HepG2 (cell line): ENCODE data around the gene PPP1R15B. TPM values are rescaled to one million over a fixed set of nuclear protein-coding genes. Genes with fewer than 3 reads are reported as not detected.

ENCODE experiments used
- ATAC-seq: fragments of 200-7000 bp; cut with Tn5 transposase; 3 replicates; pipeline ENCODE4 v1.9.1; 2020; ENCODE audit warnings: mild to moderate bottlenecking, moderate library complexity
- BruUV-seq: library from RNA; stranded (reverse); fragments of 400-500 nt; replicated peaks from 2 replicates; lab custom pipeline; 2021; lab: Mats Ljungman, UMichigan
- CTCF ChIA-PET: fragments of 300-600 bp; formaldehyde crosslinking; extraction: SDS; loops from one replicate; lab custom pipeline; 2021; ENCODE audit warnings: low total read pairs, inconsistent platforms, low intra/inter-chr PET ratio; lab: Yijun Ruan, JAX
- POLR2A ChIA-PET: fragments of 350-600 bp; sonication (Branson Sonifier 250); formaldehyde crosslinking; loops from one replicate; lab custom pipeline; 2020; ENCODE audit warnings: antibody characterized with exemption, inconsistent platforms; lab: Yijun Ruan, JAX
- DNase-seq: peaks from one replicate; pipeline ENCODE4 v3.0.0-alpha.2; 2015; ENCODE audit warnings: low spot score
- FAIRE-seq: peaks from 3 replicates; lab custom pipeline; 2011; peaks lifted over from hg19 to GRCh38; lab: Jason Lieb, UNC
- H2AFZ ChIP-seq: one replicate; pipeline ENCODE4 v1.6.1; 2011; ENCODE audit warnings: low read length, inconsistent platforms
- H3K27ac ChIP-seq: fragments of 300-600 bp; 3 replicates; pipeline ENCODE4 v1.8.0; 2011; ENCODE audit warnings: mixed run types, mild to moderate bottlenecking, mixed read lengths, low read length, inconsistent platforms; ENCODE audit not compliant: insufficient read depth; ENCODE audit errors: extremely low read length
- H3K27me3 ChIP-seq, 2 experiments: fragments of 200-600 bp in 1 of 2; 2 replicates in 1 of 2; 3 replicates in 1 of 2; pipeline versions ENCODE4 v1.6.0 to v1.8.0; 2011; ENCODE audit warnings: low read length in 2 of 2, mild to moderate bottlenecking in 2 of 2, moderate library complexity in 2 of 2, inconsistent platforms in 1 of 2; ENCODE audit not compliant: insufficient read depth in 2 of 2, control insufficient read depth in 1 of 2
- H3K36me3 ChIP-seq, 2 experiments: fragments of 200-600 bp in 1 of 2; replicated peaks in 1 of 2; 2 replicates in 1 of 2; 3 replicates in 1 of 2; pipeline versions ENCODE4 v1.5.1 to v1.8.0; 2011; ENCODE audit warnings: low read length in 2 of 2, inconsistent platforms in 1 of 2; ENCODE audit not compliant: insufficient read depth in 2 of 2, control insufficient read depth in 1 of 2
- H3K4me1 ChIP-seq: 2 replicates; pipeline ENCODE4 v1.5.1; 2012; ENCODE audit warnings: low read length, inconsistent platforms; ENCODE audit not compliant: insufficient read depth
- H3K4me2 ChIP-seq: 2 replicates; pipeline ENCODE4 v1.6.0; 2011; ENCODE audit warnings: low read depth, low read length, inconsistent platforms
- H3K4me3 ChIP-seq, 3 experiments: fragments of 200-600 bp in 1 of 3; sonication (generic), shearing (Covaris generic) in 1 of 3; replicated peaks in 1 of 3; 2 replicates each; pipeline ENCODE4 v1.5.1; 2011 to 2016; ENCODE audit warnings: low read length in 3 of 3, inconsistent platforms in 2 of 3, low read depth in 2 of 3, mild to moderate bottlenecking in 2 of 3, control low read depth in 1 of 3, mixed read lengths in 1 of 3; ENCODE audit not compliant: insufficient read depth in 1 of 3
- H3K79me2 ChIP-seq: one replicate; pipeline ENCODE4 v1.6.1; 2011; ENCODE audit warnings: low read length, inconsistent platforms; ENCODE audit not compliant: insufficient read depth
- H3K9ac ChIP-seq: 2 replicates; pipeline ENCODE4 v1.6.0; 2011; ENCODE audit warnings: mild to moderate bottlenecking, low read depth, low read length, inconsistent platforms; ENCODE audit not compliant: insufficient read depth
- H3K9me3 ChIP-seq: 2 replicates; pipeline ENCODE4 v1.5.1; 2012; ENCODE audit warnings: mild to moderate bottlenecking, low read length
- H4K20me1 ChIP-seq: 2 replicates; pipeline ENCODE4 v1.6.0; 2011; ENCODE audit warnings: inconsistent platforms, mild to moderate bottlenecking, low read length, moderate library complexity; ENCODE audit not compliant: insufficient read depth
- ARNT ChIP-seq: fragments of 450-650 bp; IDR thresholded peaks from 2 replicates; pipeline ENCODE4 v1.6.1; 2017
- CEBPZ ChIP-seq: IDR thresholded peaks from 2 replicates; pipeline ENCODE4 v1.6.1; 2012; ENCODE audit warnings: low read length, improper control_type of control experiment
- NFIB ChIP-seq: sonication (generic); formaldehyde crosslinking; IDR thresholded peaks from 2 replicates; pipeline ENCODE4 v1.9.0; 2021; ENCODE audit warnings: missing genetic modification reagents, mild to moderate bottlenecking, borderline replicate concordance
- PLSCR1 ChIP-seq: sonication (generic); formaldehyde crosslinking; IDR thresholded peaks from 2 replicates; pipeline ENCODE4 v1.5.0; 2020; ENCODE audit warnings: missing genetic modification reagents, mild to moderate bottlenecking, borderline replicate concordance
- SMYD3 ChIP-seq: sonication (generic); formaldehyde crosslinking; IDR thresholded peaks from 2 replicates; pipeline ENCODE4 v1.8.1; 2023; ENCODE audit warnings: mild to moderate bottlenecking, missing genetic modification reagents
- XBP1 ChIP-seq: sonication (generic); formaldehyde crosslinking; IDR thresholded peaks from 2 replicates; pipeline ENCODE4 v1.5.0; 2020; ENCODE audit warnings: missing genetic modification reagents
- ZBTB2 ChIP-seq: sonication (generic); formaldehyde crosslinking; IDR thresholded peaks from 2 replicates; pipeline ENCODE4 v1.8.0; 2022; ENCODE audit warnings: low read depth, missing genetic modification reagents
- ZKSCAN1 ChIP-seq: fragments of 150-350 bp; IDR thresholded peaks from 2 replicates; pipeline ENCODE4 v1.6.1; 2014; ENCODE audit warnings: low read length
- ZNF18 ChIP-seq: sonication (generic); formaldehyde crosslinking; IDR thresholded peaks from 2 replicates; pipeline ENCODE4 v1.8.0; 2022; ENCODE audit warnings: mild to moderate bottlenecking, missing genetic modification reagents; ENCODE audit not compliant: insufficient replicate concordance
- ZNF326 ChIP-seq: sonication (generic); formaldehyde crosslinking; IDR thresholded peaks from 2 replicates; pipeline ENCODE4 v1.4.0; 2020; ENCODE audit warnings: missing genetic modification reagents, borderline replicate concordance
- ZNF574 ChIP-seq: sonication (generic); formaldehyde crosslinking; IDR thresholded peaks from 2 replicates; pipeline ENCODE4 v1.4.0; 2020; ENCODE audit warnings: missing genetic modification reagents
- ZNF766 ChIP-seq: sonication (generic); formaldehyde crosslinking; IDR thresholded peaks from 2 replicates; pipeline ENCODE4 v1.5.0; 2020; ENCODE audit warnings: missing genetic modification reagents, borderline replicate concordance
- ZSCAN25 ChIP-seq: sonication (generic); formaldehyde crosslinking; IDR thresholded peaks from 2 replicates; pipeline ENCODE4 v1.8.0; 2022; ENCODE audit warnings: mild to moderate bottlenecking, missing genetic modification reagents
- WGBS: methylation state at CpG from one replicate; pipeline ENCODE4 v1.1.6; 2017; ENCODE audit warnings: low lambda C conversion rate; 5-methylcytosine and 5-hydroxymethylcytosine counted together
- in situ Hi-C: cut with HindIII; loops from 2 replicates; pipeline ENCODE4 v1.10.0; 2017; ENCODE audit warnings: low pct_unique_long_range_greater_than_20kb; ENCODE audit not compliant: extremely low pct_ligation_motif_present
- intact Hi-C: fragments of 100-400 bp; cut with micrococcal nuclease; formaldehyde crosslinking; loops from one replicate; pipeline ENCODE4 v1.10.0; 2022; ENCODE audit not compliant: unreplicated experiment
- polyA plus RNA-seq, 8 experiments: library from polyadenylated mRNA; depleted of rRNA in 3 of 8; stranded (reverse) in 7 of 8; unstranded in 1 of 8; fragments of >200 nt; fragmentation: Illumina TruSeq in 4 of 8; extraction: Trizol in 4 of 8; gene quantifications; 2 replicates each; pipeline versions ENCODE4 v1.2.1 to v1.2.3, GENCODE V29; 2011 to 2016; ENCODE audit warnings: low read depth in 4 of 8, missing spikeins in 1 of 8, mixed read lengths in 1 of 8; ENCODE audit not compliant: insufficient read depth in 1 of 8
- total RNA-seq, 5 experiments: library from RNA; depleted of rRNA; stranded (reverse); fragments of >200 nt; fragmentation: Illumina TruSeq; extraction: Trizol; gene quantifications; 2 replicates each; pipeline ENCODE4 v1.2.3, GENCODE V29; 2016; ENCODE audit warnings: low read depth in 1 of 5

PPP1R15B gene
- total and polyA plus RNA-seq, 2 of the 13 experiments (the other 11 are each of a cell fraction or from before 2014, with no cell fraction given), result 13.4 to 23.8 TPM

GRCh38 chr1:204445860-204446412 lies 34.3 kb upstream of the PPP1R15B start:
- in situ Hi-C loops, result loop anchor here (5.0 kb wide), 1 partner anchor 56 kb away; no protein-coding TSS in a partner anchor
- Histone ChIP-seq H3K9me3 (no peaks in the 10 kb centered on the region), H4K20me1 (no peaks in the 10 kb centered on the region), H3K4me2 (no peak overlapping the region), H3K79me2 (no peaks in the 10 kb centered on the region), H3K4me1 (peaks cover 6% of the 10 kb centered on the region), H2AFZ (no peak overlapping the region), H3K36me3 (peaks cover 3 to 12% of the 10 kb centered on the region in 2 experiments; a peak in 4 of 5 replicates), H3K27ac (no peak overlapping the region), H3K9ac (no peak overlapping the region), H3K4me3 (no peak overlapping the region), H3K27me3 (no peaks in the 10 kb centered on the region)
- POLR2A ChIA-PET, result interaction anchor here (1.4 to 1.7 kb wide), 2 partner anchors 48 to 57 kb away, joined by 6 to 7 read pairs; partner anchors contain the start of gene PIK3C2B
- ATAC-seq, result peak; percentile 62
- BruUV-seq, result no TSS peak
- intact Hi-C loops, result loop anchor here (1.0 to 2.0 kb wide), 3 partner anchors 13 to 57 kb away; partner anchors contain the start of gene PIK3C2B
- DNase-seq, result peak; percentile 18
- CTCF ChIA-PET, result interaction anchor here (1.3 to 3.0 kb wide), 3 partner anchors 15 to 56 kb away, joined by 3 to 78 read pairs (median 10); partner anchors contain the start of gene PIK3C2B
- 55% methylated on average over 9 of the region's 11 CpGs for WGBS
- no peak for FAIRE-seq
- TF ChIP-seq ARNT (no peak), XBP1 (no peak), ZBTB2 (CRISPR knock-in tag) (no peak), ZNF326 (CRISPR knock-in tag) (no peak), ZKSCAN1 (no peak), ZNF574 (0 out of 2 replicates have a peak, but pooled peaks have one; percentile 16), NFIB (no peak), CEBPZ (no peak), ZSCAN25 (CRISPR knock-in tag) (0 out of 2 replicates have a peak, but pooled peaks have one; percentile 25), ZNF766 (CRISPR knock-in tag) (no peak), PLSCR1 (CRISPR knock-in tag) (no peak), ZNF18 (CRISPR knock-in tag) (no peak), SMYD3 (CRISPR knock-in tag) (no peak)
